Tibial nerve (tissue), 4 donors: Measurements from ENCODE around the gene CDK6. TPM values are rescaled to one million over a fixed set of nuclear protein-coding genes. Genes with fewer than 3 reads are reported as not detected.
"Not testable (repeated sequence)": the region's sequence is repeated elsewhere in the genome, so short reads cannot be mapped to it uniquely, and the experiment has no call there.

Experiments used
- DNase-seq, 2 donors: peaks; one replicate each; pipeline ENCODE4 v3.0.0-alpha.2; 2019; ENCODE audit warnings: low spot score in 2 of 2
- H3K27ac ChIP-seq, 4 donors: fragments of 200-600 bp; sonication (generic) in 3 of 4; one replicate each; pipeline ENCODE4 v1.5.1; 2017 to 2019; ENCODE audit warnings: mild to moderate bottlenecking in 1 of 4
- H3K27me3 ChIP-seq, 2 donors: fragments of 200-600 bp; sonication (generic) in 1 of 2; one replicate each; pipeline versions ENCODE4 v1.5.1 to v1.6.0; 2017 to 2019
- H3K36me3 ChIP-seq, 3 donors: fragments of 200-600 bp; sonication (generic); one replicate each; pipeline ENCODE4 v1.5.1; 2018 to 2019
- H3K4me1 ChIP-seq, 4 donors: fragments of 200-600 bp; sonication (generic) in 3 of 4; one replicate each; pipeline ENCODE4 v1.5.1; 2017 to 2019
- H3K4me3 ChIP-seq, 4 donors: fragments of 200-600 bp; sonication (generic) in 3 of 4; one replicate each; pipeline ENCODE4 v1.5.1; 2017 to 2019; ENCODE audit warnings: mild to moderate bottlenecking in 1 of 4, moderate library complexity in 1 of 4
- H3K9me3 ChIP-seq, 4 donors: fragments of 200-600 bp; sonication (generic) in 3 of 4; one replicate each; pipeline ENCODE4 v1.5.1; 2017 to 2019
- CTCF ChIP-seq, 5 experiments: fragments of 200-600 bp in 3 of 5; fragments of 450-650 bp in 2 of 5; sonication (generic) in 3 of 5; IDR thresholded peaks; one replicate each; pipeline ENCODE4 v1.5.1; 2016 to 2019; ENCODE audit warnings: antibody characterized with exemption in 5 of 5, mild to moderate bottlenecking in 3 of 5, moderate library complexity in 2 of 5
- EP300 ChIP-seq, 2 donors: sonication (generic); formaldehyde crosslinking; IDR thresholded peaks; one replicate each; pipeline ENCODE4 v1.6.1; 2017; ENCODE audit warnings: antibody characterized with exemption in 2 of 2, mild to moderate bottlenecking in 1 of 2
- POLR2A ChIP-seq, 2 donors: fragments of 450-650 bp; IDR thresholded peaks; one replicate each; pipeline ENCODE4 v1.6.1; 2017; ENCODE audit warnings: antibody characterized with exemption in 2 of 2, mild to moderate bottlenecking in 2 of 2, moderate library complexity in 2 of 2
- WGBS, 2 donors: methylation state at CpG; one replicate each; pipeline ENCODE4 v1.1.5; 2018; 5-methylcytosine and 5-hydroxymethylcytosine counted together
- total RNA-seq, 4 donors: library from RNA; depleted of rRNA; stranded (reverse); fragments of >200 nt; gene quantifications; one replicate each; pipeline ENCODE4 v1.1.0, GENCODE V29; 2016

CDK6 gene
- total RNA-seq, 4 donors from 2014 or later = 14.4 to 45.4 (median 26.6) TPM

GRCh38 chr7:92874567-92874966 lies 38.2 kb upstream of the CDK6 start:
- no peaks in the 10 kb centered on the region for H3K36me3 ChIP-seq
- no peaks in the 10 kb centered on the region for H3K4me1 ChIP-seq
- H3K4me3 ChIP-seq = no peak overlapping the region
- no peaks in the 10 kb centered on the region for H3K27me3 ChIP-seq
- TF ChIP-seq POLR2A (IDR thresholded peaks at IDR 0.05) = no peak
- TF ChIP-seq CTCF (IDR thresholded peaks at IDR 0.05) = no peak
- no peak for TF ChIP-seq EP300 (IDR thresholded peaks at IDR 0.05)
- H3K27ac ChIP-seq = no peak overlapping the region
- WGBS, 2 donors = 61 to 69% methylated on average over 1 of the region's 1 CpG
- DNase-seq = no peak
- H3K9me3 ChIP-seq = no peaks in the 10 kb centered on the region

- Histone ChIP-seq H3K27me3 (no peaks in the 10 kb centered on the region), H3K4me1 (no peaks in the 10 kb centered on the region), H3K27ac (no peak overlapping the region), H3K4me3 (no peak overlapping the region), H3K36me3 (no peaks in the 10 kb centered on the region), H3K9me3 (peaks cover 0 to 2% (median 0%) of the 10 kb centered on the region in 4 donors)
- TF ChIP-seq CTCF (IDR thresholded peaks at IDR 0.05) (no peak), EP300 (IDR thresholded peaks at IDR 0.05) (no peak)
- WGBS, 2 donors = 47 to 48% methylated on average over 2 of the region's 2 CpGs
- DNase-seq = no peak
Measured at GRCh38 chr7:92873776-92874175, 37.4 kb upstream of the CDK6 start.

- no peak for TF ChIP-seq CTCF (IDR thresholded peaks at IDR 0.05)
- DNase-seq = no peak
- H3K27ac ChIP-seq = no peak overlapping the region
- H3K27me3 ChIP-seq = no peaks in the 10 kb centered on the region
- H3K9me3 ChIP-seq = peaks cover 0 to 4% (median 0%) of the 10 kb centered on the region in 4 donors
- H3K4me3 ChIP-seq = no peak overlapping the region
- no peaks in the 10 kb centered on the region for H3K36me3 ChIP-seq
- no peaks in the 10 kb centered on the region for H3K4me1 ChIP-seq
Measured at GRCh38 chr7:92872701-92873100, 36.3 kb upstream of the CDK6 start.

- H3K27me3 ChIP-seq = no peaks in the 10 kb centered on the region
- no peak for TF ChIP-seq CTCF (IDR thresholded peaks at IDR 0.05)
- TF ChIP-seq EP300 (IDR thresholded peaks at IDR 0.05) = no peak
- TF ChIP-seq POLR2A (IDR thresholded peaks at IDR 0.05) = no peak
- no peaks in the 10 kb centered on the region for H3K4me1 ChIP-seq
- no peak for DNase-seq
- no peaks in the 10 kb centered on the region for H3K36me3 ChIP-seq
- H3K4me3 ChIP-seq = no peak overlapping the region
- H3K9me3 ChIP-seq = peaks cover 0 to 4% (median 0%) of the 10 kb centered on the region in 4 donors
- no peak overlapping the region for H3K27ac ChIP-seq
Measured at GRCh38 chr7:92868683-92869293, 32.4 kb upstream of the CDK6 start.

- WGBS, 2 donors = 52 to 56% methylated on average over 5 of the region's 5 CpGs
Measured at GRCh38 chr7:92864169-92864568, 27.8 kb upstream of the CDK6 start.

More at GRCh38 chr7:92864169-92864568, 27.8 kb upstream of the CDK6 start:
- not testable (repeated sequence) for H3K4me1 ChIP-seq, DNase-seq, H3K36me3 ChIP-seq, H3K27me3 ChIP-seq, H3K4me3 ChIP-seq, H3K9me3 ChIP-seq, H3K27ac ChIP-seq
- TF ChIP-seq CTCF (IDR thresholded peaks at IDR 0.05) = peak in 1 of 5 experiments; percentile 8
